A673 (cell line): Measurements from ENCODE around the gene ZNF415.

Source experiments
- CTCF ChIP-seq: fragments of 300-800, 200-600 bp; sonication (generic); conservative IDR thresholded peaks from 2 replicates; pipeline ENCODE4 v1.5.1; 2017; ENCODE audit warnings: low read depth, mild to moderate bottlenecking, antibody characterized with exemption, low read length, moderate library complexity, mixed read lengths
- EZH2 ChIP-seq: fragments of 200-600 bp; sonication (generic); IDR thresholded peaks from 2 replicates; pipeline ENCODE4 v1.6.1; 2017; ENCODE audit warnings: borderline replicate concordance, low read depth, mild to moderate bottlenecking, mixed read lengths, antibody characterized with exemption, low read length; ENCODE audit not compliant: poor library complexity, severe bottlenecking

- TF ChIP-seq CTCF (no peak), EZH2 (no peak)
Measured at GRCh38 chr19:53085496-53085895, 47.2 kb downstream of the ZNF415 start.
